HFF-Myc (cell line): ENCODE measurements around the gene EXOC5.
"Not testable (repeated sequence)": the region's sequence is repeated elsewhere in the genome, so short reads cannot be mapped to it uniquely, and the experiment has no call there.

Source experiments
- DNase-seq: peaks from one replicate; pipeline ENCODE4 v3.0.0-alpha.2; 2011; ENCODE audit warnings: low read depth; ENCODE audit errors: extremely low read depth
- H3K4me3 ChIP-seq: replicated peaks from 2 replicates; pipeline ENCODE4 v1.5.1; 2011; ENCODE audit warnings: low read depth, mild to moderate bottlenecking, control low read depth, low read length
- CTCF ChIP-seq: IDR thresholded peaks from 2 replicates; pipeline ENCODE4 v1.5.1; 2012; ENCODE audit warnings: mild to moderate bottlenecking, low read depth, low read length, control low read depth; ENCODE audit errors: missing control alignments

The EXOC5 gene

DNA sequence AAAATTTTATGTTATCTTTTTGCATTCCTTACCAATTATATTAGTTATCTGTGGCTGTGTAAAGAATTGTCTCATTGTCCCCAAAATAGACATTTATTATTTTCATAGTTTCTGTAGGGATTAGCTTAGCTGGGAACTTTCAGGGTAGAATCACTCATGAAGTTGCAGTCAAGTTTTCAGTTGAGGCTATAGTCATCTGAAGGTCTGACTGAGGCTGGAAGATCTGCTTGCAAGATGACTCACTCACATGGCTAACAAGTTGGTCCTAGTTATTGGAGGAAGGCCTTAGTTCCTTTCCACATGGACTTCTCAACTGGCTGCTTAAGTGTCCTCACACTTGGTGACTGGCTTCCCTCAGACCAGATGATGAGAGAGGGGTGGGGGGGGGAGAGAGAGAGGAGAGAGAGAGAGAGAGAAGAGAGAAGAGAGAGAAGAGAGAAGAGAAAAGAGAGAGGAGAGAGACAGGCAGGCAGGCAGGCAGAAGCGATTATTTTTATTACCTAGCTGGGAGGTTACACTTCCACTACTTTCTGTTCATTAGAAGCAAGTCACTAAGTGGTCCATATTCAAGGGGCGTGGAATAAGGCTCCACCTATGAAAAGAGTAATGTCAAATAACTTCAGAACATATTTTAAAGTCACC, 6.4 kb upstream of the EXOC5 start:
- H3K4me3 ChIP-seq, result no peak overlapping the region
- no peak for TF ChIP-seq CTCF
- no peak for DNase-seq

- H3K4me3 ChIP-seq, result no peak overlapping the region
- DNase-seq, result no peak
- no peak for TF ChIP-seq CTCF
Observed at GRCh38 chr14:57274551-57274950, 5.8 kb upstream of the EXOC5 start.

- no peak for DNase-seq
- TF ChIP-seq CTCF, result no peak
- H3K4me3 ChIP-seq, result no peak overlapping the region
Observed at GRCh38 chr14:57273236-57273635, 4.5 kb upstream of the EXOC5 start.

DNA sequence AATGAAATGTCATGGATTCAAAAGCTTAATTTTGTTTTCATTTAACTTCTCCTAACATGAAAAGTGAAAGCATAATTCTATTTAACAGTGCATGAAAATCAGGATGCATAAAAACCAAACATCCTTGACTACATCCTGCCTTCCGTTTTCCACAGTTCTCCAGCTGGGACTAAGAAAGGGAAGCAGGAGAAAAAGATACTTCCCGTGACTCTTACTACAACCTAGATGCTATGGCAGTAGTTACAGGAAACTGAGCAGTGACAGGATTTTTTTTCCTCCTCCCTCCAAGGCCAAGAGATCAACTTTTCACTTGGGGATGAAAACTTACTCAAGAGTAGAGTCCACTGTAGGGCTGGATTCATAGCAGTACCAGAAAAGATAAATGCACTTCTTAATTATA, 2.6 kb downstream of the EXOC5 start:
- DNase-seq, result no peak
- TF ChIP-seq CTCF, result no peak
- peak overlapping the region; percentile 13; the same call in 1 of the 2 replicates for H3K4me3 ChIP-seq

DNA sequence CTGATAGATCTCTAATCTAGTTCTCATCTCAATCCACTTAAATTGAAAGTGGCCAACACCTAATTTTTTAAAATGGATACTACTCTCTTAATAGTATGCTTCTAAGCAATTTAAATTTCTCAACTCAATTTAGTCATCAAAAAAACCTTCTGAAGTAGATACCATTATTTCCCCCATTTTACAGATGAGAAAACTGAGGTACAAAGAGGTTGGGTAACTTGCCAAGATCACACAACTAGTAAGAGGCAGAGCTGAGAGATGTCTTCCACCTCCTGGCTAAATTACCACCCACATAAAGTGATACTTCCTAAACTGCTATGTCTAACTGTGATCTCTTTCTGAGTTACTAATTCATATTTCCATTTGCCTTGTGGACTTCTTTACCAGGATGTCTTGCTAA, 6.6 kb downstream of the EXOC5 start:
- no peak for DNase-seq
- H3K4me3 ChIP-seq, result no peak overlapping the region
- TF ChIP-seq CTCF, result no peak

- no peak for DNase-seq
- no peak overlapping the region for H3K4me3 ChIP-seq
- TF ChIP-seq CTCF, result no peak
Observed at GRCh38 chr14:57261604-57262003, 7.1 kb downstream of the EXOC5 start.

DNA sequence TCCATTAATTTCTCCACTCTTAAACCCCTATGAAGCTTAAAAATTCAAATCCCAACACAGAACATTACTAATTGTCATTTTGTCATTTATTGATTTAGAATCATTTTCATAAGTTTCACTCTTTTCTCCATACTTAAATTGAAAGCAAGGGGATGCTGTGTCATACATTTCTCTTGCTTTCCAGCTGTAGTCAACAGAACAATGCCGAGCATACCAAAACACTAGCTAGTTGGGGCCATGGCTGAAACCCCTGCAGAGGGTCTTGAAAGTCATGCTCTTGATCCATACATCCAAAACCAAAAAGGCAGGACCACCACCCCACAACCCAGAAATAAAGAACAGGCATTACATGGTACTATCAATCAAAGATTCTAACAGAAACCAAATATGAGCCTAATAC, 9.0 kb downstream of the EXOC5 start:
- DNase-seq, result no peak
- no peak for TF ChIP-seq CTCF

GRCh38 chr14:57258221-57258620, 10.5 kb downstream of the EXOC5 start:
- DNase-seq, H3K4me3 ChIP-seq: not testable (repeated sequence)

More for the DNA sequence above, 9.0 kb downstream of the EXOC5 start:
- no peak overlapping the region for H3K4me3 ChIP-seq
